NB4 (cell line): Measurements from ENCODE around the gene CUX1.
"Not testable (repeated sequence)": the region's sequence is repeated elsewhere in the genome, so short reads cannot be mapped to it uniquely, and the experiment has no call there.

ENCODE experiments used
- DNase-seq: peaks from one replicate; pipeline ENCODE4 v3.0.0; 2010; ENCODE audit warnings: low read depth
- H3K4me3 ChIP-seq: one replicate; pipeline ENCODE4 v1.5.1; 2011; ENCODE audit warnings: mild to moderate bottlenecking, low read depth, low read length, moderate library complexity
- CTCF ChIP-seq: IDR thresholded peaks from one replicate; pipeline ENCODE4 v1.5.1; 2012; ENCODE audit warnings: low read depth, low read length
- MAX ChIP-seq: IDR thresholded peaks from 2 replicates; pipeline ENCODE4 v1.6.1; 2011; ENCODE audit warnings: low read depth, low read length
- MYC ChIP-seq: IDR thresholded peaks from 2 replicates; pipeline ENCODE4 v1.6.1; 2011; ENCODE audit warnings: low read depth, low read length
- POLR2A ChIP-seq: IDR thresholded peaks from 2 replicates; pipeline ENCODE4 v1.6.1; 2011; ENCODE audit warnings: mild to moderate bottlenecking; ENCODE audit not compliant: insufficient read length; ENCODE audit errors: extremely low read depth

Gene CUX1

GRCh38 chr7:101866328-101866727, 48.9 kb downstream of the CUX1 start:
- no peak for DNase-seq
- no peak for TF ChIP-seq MYC
- TF ChIP-seq POLR2A: no peak
- TF ChIP-seq MAX: no peak
- no peak for TF ChIP-seq CTCF
- no peak overlapping the region for H3K4me3 ChIP-seq

DNA sequence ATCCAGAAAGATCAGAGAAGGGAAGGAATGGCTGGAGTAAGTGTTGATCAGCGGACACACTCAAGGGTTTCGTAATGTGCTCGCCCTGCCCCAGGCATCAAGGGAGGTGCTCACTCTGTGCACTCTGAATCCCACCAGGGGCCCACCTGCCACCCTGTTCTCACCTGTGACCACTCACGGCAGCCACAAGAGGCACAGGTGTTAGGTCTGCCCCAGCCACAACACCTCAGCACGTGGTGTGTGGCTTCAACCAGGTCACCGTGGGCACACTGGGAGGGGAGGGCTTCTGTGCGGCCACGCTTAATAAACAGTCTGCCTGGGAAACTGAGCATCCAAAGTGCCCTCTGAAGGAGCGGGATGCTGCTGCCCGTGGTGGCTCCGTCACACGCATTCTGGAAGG, 49.8 kb downstream of the CUX1 start:
- H3K4me3 ChIP-seq: no peak overlapping the region
- TF ChIP-seq POLR2A (no peak), CTCF (no peak), MYC (no peak), MAX (no peak)

GRCh38 chr7:101867681-101868080, 50.3 kb downstream of the CUX1 start:
- not testable (repeated sequence) for H3K4me3 ChIP-seq, DNase-seq

More for the DNA sequence above, 49.8 kb downstream of the CUX1 start:
- DNase-seq: no peak

DNA sequence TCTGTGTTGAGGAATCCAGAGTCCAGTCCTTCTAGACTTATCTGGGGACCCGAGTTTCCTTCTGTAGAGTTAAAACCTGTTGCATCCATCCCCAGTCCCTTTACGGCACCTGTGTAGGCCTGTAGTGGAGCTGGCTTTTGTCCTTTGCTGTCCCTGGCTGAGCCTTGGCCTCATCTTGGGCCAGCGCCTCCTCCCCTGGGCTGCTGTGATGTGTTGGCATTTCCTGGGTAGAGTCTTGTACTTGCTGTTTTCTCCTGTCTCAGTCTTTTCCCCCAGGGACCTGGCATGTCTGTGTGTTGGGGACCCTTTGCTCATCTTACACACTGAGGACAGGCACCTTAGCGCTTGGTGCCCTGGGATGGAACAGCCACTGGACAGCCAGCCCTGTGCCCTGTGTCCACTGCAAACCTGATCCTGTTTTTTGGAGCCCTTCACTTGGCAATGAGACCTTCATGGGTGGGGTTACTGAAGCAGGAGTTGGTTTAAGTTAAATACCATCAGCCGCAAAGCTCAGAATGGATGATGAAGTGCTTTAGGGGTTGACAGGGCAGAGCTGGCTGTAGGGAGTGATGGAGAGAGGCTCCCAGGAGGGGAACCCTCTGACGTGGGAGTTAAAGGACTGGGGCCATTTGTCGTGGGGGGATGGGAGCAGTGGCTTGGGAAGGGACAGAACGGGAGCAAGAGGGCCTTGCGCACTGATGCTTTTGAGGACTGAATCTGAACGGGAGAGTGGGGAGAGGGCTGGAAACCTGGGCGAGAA, 50.9 kb downstream of the CUX1 start:
- TF ChIP-seq MAX: no peak
- no peak for TF ChIP-seq POLR2A
- no peak for TF ChIP-seq CTCF
- no peak for TF ChIP-seq MYC
- no peak overlapping the region for H3K4me3 ChIP-seq

GRCh38 chr7:101869026-101869900, 51.8 kb downstream of the CUX1 start:
- no peak overlapping the region for H3K4me3 ChIP-seq
- no peak for DNase-seq
- TF ChIP-seq MAX (no peak), POLR2A (no peak)

More for the DNA sequence above, 50.9 kb downstream of the CUX1 start:
- DNase-seq: no peak

DNA sequence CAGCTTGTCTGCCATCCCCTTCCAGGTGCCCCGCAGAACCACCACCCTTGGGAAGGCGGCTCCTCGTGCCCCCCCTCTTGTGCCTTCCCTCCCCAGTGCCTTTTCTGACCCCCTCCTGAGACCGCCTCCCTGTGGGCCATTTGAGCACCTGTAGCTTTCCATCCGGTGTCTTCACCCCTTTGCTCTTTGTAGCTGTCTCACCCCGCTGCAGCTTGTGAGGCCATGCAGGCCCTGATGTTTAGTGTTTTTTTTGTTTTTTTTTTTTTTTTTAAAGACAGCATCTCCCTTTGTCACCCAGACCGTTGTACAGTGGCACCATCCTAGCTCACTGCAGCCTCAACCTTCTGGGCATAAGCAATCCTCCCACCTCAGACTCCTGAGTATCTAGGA, 52.5 kb downstream of the CUX1 start:
- DNase-seq: no peak
- no peak overlapping the region for H3K4me3 ChIP-seq
- TF ChIP-seq MAX: no peak

- DNase-seq: no peak
- TF ChIP-seq CTCF (no peak), MAX (no peak), POLR2A (no peak), MYC (no peak)
- no peak overlapping the region for H3K4me3 ChIP-seq
Measured at GRCh38 chr7:101870361-101871062, 53.1 kb downstream of the CUX1 start.
